HG02642 (cell line): ENCODE results near the gene ELL.
"Not testable (repeated sequence)": the region's sequence is repeated elsewhere in the genome, so short reads cannot be mapped to it uniquely, and the experiment has no call there.

Experiments used
- ATAC-seq: cut with Tn5 transposase; IDR thresholded peaks from one replicate; pipeline ENCODE4 v1.9.1; 2021; ENCODE audit warnings: mild to moderate bottlenecking; ENCODE audit not compliant: unreplicated experiment, poor library complexity

ELL gene

GRCh38 chr19:18414504-18415177, 107.2 kb downstream of the ELL start:
- ATAC-seq = no peak

DNA sequence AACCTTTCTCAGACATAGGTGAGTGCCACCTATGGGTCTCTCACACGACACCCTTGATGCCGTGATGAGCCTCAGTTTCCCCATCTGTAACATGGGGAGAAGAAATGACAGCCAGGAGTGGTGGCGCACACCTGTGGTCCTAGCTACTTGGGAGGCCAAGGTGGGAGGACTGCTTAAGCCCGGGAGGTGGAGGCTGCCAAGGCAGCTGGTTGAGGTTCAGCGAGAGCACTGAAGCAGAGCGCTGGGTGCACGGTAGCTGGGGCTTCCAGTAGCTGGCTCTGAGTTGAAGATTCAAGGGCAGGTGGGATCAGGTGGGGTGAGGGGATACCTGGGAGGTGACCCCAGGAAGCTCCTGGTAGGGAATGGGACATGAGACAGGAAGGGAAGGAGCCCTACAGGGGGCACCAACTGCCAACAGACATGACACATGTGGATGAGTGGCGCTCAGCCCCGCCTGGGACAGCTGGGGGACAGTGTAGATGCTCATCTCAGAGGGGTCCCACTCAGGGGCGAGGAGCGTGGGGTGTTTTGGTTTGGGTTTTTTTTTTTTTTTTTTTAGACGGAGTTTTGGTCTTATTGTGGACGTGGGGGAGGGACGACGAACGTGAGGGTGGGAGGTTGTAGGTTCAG, 109.1 kb downstream of the ELL start:
- ATAC-seq = no peak

- ATAC-seq = peak; percentile 57
Observed at GRCh38 chr19:18408053-18408476, 113.8 kb downstream of the ELL start.

DNA sequence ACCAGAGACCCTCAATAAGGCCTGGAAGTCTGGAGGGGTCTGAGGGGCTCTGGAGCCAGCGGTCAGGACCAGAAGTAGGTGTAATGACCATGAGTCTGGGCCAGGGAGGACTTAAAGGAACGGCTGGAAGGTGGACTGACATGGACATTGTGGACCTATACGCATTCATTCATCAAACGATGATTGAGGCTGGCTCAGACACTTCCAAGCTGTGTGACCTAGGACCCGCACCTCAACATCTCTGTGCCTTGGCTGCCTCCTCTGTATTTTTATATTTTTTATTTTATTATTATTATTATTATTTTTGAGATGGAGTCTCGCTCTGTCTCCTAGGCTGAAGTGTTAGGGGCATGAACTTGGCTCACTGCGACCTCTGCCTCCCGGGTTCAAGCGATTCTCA, 115.1 kb downstream of the ELL start:
- no peak for ATAC-seq

GRCh38 chr19:18405754-18406153, 116.1 kb downstream of the ELL start:
- not testable (repeated sequence) for ATAC-seq

GRCh38 chr19:18402455-18403248, 119.2 kb downstream of the ELL start:
- ATAC-seq = not testable (repeated sequence)

DNA sequence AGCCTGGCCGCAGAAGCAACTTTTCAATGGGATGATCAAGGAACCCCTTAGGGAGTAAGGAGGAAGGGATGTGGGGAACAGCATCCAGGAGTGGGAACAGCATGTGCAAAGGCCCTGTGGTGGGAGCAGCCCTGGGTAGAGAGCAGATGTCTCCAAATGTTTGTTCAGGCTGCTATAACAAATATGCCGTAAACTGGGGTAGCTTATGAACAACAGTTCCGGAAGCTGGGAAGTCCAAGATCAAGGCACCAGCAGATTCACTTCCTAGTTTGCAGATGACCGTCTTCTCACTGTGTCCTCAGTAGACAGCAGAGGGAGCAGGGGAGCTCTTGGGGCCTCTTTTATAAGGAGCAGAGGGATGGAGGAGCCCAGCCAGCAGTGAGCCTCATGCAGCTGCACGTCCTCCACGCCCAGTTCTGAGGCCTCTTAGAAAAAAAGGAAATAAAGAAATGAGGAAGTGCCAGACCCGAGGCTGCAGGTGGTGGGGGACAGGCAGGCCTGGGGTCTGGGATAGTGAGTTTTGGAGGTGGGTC, 120.2 kb downstream of the ELL start:
- no peak for ATAC-seq

DNA sequence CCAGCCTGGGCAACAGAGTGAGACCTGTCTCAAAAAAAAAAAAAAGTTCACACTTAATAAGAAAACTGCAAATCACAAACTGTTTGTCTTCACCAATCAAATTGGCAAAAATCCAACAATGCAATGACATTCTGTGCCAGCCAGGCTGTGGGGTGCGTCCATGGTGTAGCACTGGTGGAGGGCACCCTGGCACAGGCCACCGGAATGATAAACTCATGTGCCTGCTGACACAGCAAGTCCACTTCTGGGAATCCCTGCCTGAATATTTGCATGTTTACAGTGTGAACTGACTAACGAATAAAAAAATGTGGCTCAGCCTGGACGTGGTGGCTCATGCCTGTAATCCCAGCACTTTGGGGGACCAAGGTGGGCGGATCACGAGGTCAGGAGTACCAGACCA, 122.9 kb downstream of the ELL start:
- no peak for ATAC-seq

- ATAC-seq = no peak
Observed at GRCh38 chr19:18397242-18398202, 124.3 kb downstream of the ELL start, which contains the start of gene LRRC25. LRRC25 (minus strand) TSS chr19:18397622; CDS start chr19:18396963, 659 bp downstream.

DNA sequence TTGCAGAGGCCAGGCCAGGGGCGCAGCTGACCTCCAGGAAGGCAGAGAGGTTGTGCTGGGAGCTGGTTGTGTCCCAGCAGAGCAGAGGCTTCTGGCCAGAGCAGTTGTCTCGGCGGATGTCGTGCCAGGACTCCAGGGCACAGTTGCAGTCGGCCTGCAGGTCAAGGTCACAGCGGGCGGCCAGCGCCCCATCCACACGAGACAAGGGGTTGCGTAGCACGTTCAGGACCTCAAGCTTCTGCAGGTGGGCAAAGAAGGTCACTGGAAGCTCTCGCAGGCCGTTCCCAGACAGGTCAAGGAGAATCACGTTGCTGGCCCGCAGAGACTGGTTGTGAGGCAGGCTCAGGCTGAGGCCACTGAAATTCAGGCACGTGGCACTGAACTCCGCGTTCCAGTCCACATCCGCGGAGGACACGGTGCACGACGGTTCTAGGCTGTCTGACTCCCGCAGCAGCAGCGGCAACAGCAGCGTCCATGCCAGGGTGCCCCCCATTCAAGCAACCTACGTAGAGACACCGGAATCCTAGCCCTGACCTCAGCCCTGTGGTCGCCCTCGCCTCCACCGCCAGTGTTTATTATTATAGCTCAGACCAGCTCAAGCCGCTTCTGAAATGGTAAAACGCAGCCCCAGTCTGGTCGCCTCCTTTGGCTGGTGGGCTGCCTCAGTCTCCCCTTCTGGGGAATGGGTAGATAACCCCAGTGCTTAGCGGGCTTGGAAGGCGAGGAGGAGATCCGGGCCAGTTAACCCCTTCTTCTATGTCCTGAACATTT, 125.2 kb downstream of the ELL start:
- ATAC-seq = no peak

GRCh38 chr19:18393836-18394235, 128.0 kb downstream of the ELL start:
- no peak for ATAC-seq

- no peak for ATAC-seq
Observed at GRCh38 chr19:18392926-18393325, 128.9 kb downstream of the ELL start.
